GM23248 (cell line): ENCODE data around the gene COL23A1. TPM values are rescaled to one million over a fixed set of nuclear protein-coding genes. Genes with fewer than 3 reads are reported as not detected.
A peak's percentile ranks its signal among the peaks of the same experiment; 100 is the strongest.

Experiments used
- DNase-seq: peaks from one replicate; pipeline ENCODE4 v3.0.0-alpha.2; 2015
- H2AFZ ChIP-seq: fragments of 200-600 bp; sonication (generic); 2 replicates; pipeline ENCODE4 v1.6.1; 2016; ENCODE audit warnings: antibody characterized with exemption
- H3F3A ChIP-seq: fragments of 200-600 bp; sonication (generic); 2 replicates; pipeline ENCODE4 v1.6.1; 2016; ENCODE audit warnings: mild to moderate bottlenecking, antibody characterized with exemption, mixed run types; ENCODE audit not compliant: insufficient read depth
- H3K27ac ChIP-seq: fragments of 200-600 bp; sonication (generic); 2 replicates; pipeline ENCODE4 v1.5.1; 2016; ENCODE audit warnings: mild to moderate bottlenecking
- H3K27me3 ChIP-seq: fragments of 200-600 bp; sonication (generic); replicated peaks from 2 replicates; pipeline ENCODE4 v1.6.1; 2016; ENCODE audit warnings: mild to moderate bottlenecking; ENCODE audit not compliant: insufficient read depth
- H3K36me3 ChIP-seq: fragments of 200-600 bp; sonication (generic); 2 replicates; pipeline ENCODE4 v1.6.1; 2016; ENCODE audit warnings: low read depth, mild to moderate bottlenecking
- H3K4me1 ChIP-seq: fragments of 200-600 bp; sonication (generic); 2 replicates; pipeline ENCODE4 v1.6.1; 2016; ENCODE audit warnings: mild to moderate bottlenecking; ENCODE audit not compliant: insufficient read depth
- H3K4me2 ChIP-seq: fragments of 200-600 bp; sonication (generic); one replicate; pipeline ENCODE4 v1.6.1; 2016; ENCODE audit warnings: mild to moderate bottlenecking; ENCODE audit not compliant: unreplicated experiment
- H3K4me3 ChIP-seq: fragments of 200-600 bp; sonication (generic); 2 replicates; pipeline ENCODE4 v1.5.1; 2016; ENCODE audit warnings: mild to moderate bottlenecking
- H3K79me2 ChIP-seq: fragments of 200-600 bp; sonication (generic); 2 replicates; pipeline ENCODE4 v1.6.1; 2016; ENCODE audit warnings: mild to moderate bottlenecking; ENCODE audit not compliant: insufficient read depth
- H3K9ac ChIP-seq: fragments of 200-600 bp; sonication (generic); 2 replicates; pipeline ENCODE4 v1.6.1; 2016; ENCODE audit warnings: mild to moderate bottlenecking
- H3K9me2 ChIP-seq: fragments of 200-600 bp; sonication (generic); 2 replicates; pipeline ENCODE4 v1.6.1; 2016; ENCODE audit warnings: mixed run types, mild to moderate bottlenecking, moderate library complexity; ENCODE audit not compliant: insufficient read depth
- H3K9me3 ChIP-seq: fragments of 200-600 bp; sonication (generic); one replicate; pipeline ENCODE4 v1.6.1; 2017; ENCODE audit warnings: low read depth
- H4K20me1 ChIP-seq: fragments of 200-600 bp; sonication (generic); 2 replicates; pipeline ENCODE4 v1.6.0; 2016; ENCODE audit not compliant: insufficient read depth
- EZH2 ChIP-seq: fragments of 200-600 bp; sonication (generic); IDR thresholded peaks from 2 replicates; pipeline ENCODE4 v1.6.1; 2018; ENCODE audit warnings: antibody characterized with exemption, mild to moderate bottlenecking; ENCODE audit not compliant: insufficient read depth, poor library complexity, severe bottlenecking
- EZH2phosphoT487 ChIP-seq: fragments of 200-600 bp; sonication (generic); IDR thresholded peaks from 2 replicates; pipeline ENCODE4 v1.6.1; 2018; ENCODE audit warnings: antibody characterized with exemption, moderate library complexity, mild to moderate bottlenecking, low read depth; ENCODE audit not compliant: insufficient read depth
- WGBS, 2 experiments: methylation state at CpG; one replicate each; pipeline ENCODE4 v1.1.6; 2015 to 2017; ENCODE audit warnings: low lambda C conversion rate in 2 of 2, low coverage in 1 of 2; ENCODE audit errors: missing lambda C conversion rate in 2 of 2; 5-methylcytosine and 5-hydroxymethylcytosine counted together
- in situ Hi-C: fragments of 300-500 bp; cut with MboI; formaldehyde crosslinking; loops from 2 replicates; pipeline ENCODE4 v1.15.0; 2020
- polyA plus RNA-seq: library from polyadenylated mRNA; unstranded; fragments of >200 nt; fragmentation: Nextera tagmentation; extraction: Ambion mirVana; gene quantifications from 2 replicates; pipeline ENCODE4 v1.2.1, GENCODE V29; 2016
- total RNA-seq: library from RNA; depleted of rRNA; stranded (reverse); fragments of >200 nt; shearing (Covaris generic); gene quantifications from 2 replicates; pipeline ENCODE4 v1.2.3, GENCODE V29; 2014

The COL23A1 gene
- total and polyA plus RNA-seq, 2 experiments from 2014 or later, result not detected

GRCh38 chr5:178228609-178229008 is 361.6 kb downstream of the COL23A1 start:
- Histone ChIP-seq H2AFZ (no peak overlapping the region), H3K79me2 (peaks cover 39% of the 10 kb centered on the region), H3K4me3 (no peak overlapping the region), H3K9me3 (no peaks in the 10 kb centered on the region), H3K27ac (no peak overlapping the region), H3K4me2 (no peak overlapping the region), H3K9me2 (no peaks in the 10 kb centered on the region), H3F3A (peaks cover 10% of the 10 kb centered on the region; the same call in 1 of the 2 replicates), H3K9ac (no peak overlapping the region), H3K27me3 (no peaks in the 10 kb centered on the region), H3K36me3 (peaks cover 19% of the 10 kb centered on the region; the same call in 1 of the 2 replicates), H3K4me1 (peaks cover 7% of the 10 kb centered on the region), H4K20me1 (no peaks in the 10 kb centered on the region)
- WGBS, 2 experiments, result 80 to 89% methylated on average over 11 of the region's 11 CpGs
- TF ChIP-seq EZH2, result no peak
- no peak for TF ChIP-seq EZH2phosphoT487
- DNase-seq, result no peak
- in situ Hi-C loops, result no loop called here

GRCh38 chr5:178227929-178228328 is 362.3 kb downstream of the COL23A1 start:
- H3K9me2 ChIP-seq, result no peaks in the 10 kb centered on the region
- no peak overlapping the region for H3K4me2 ChIP-seq
- H3K27ac ChIP-seq, result no peak overlapping the region
- H3K36me3 ChIP-seq, result peaks cover 19% of the 10 kb centered on the region; the same call in 1 of the 2 replicates
- no peaks in the 10 kb centered on the region for H3K27me3 ChIP-seq
- peaks cover 7% of the 10 kb centered on the region for H3K4me1 ChIP-seq
- WGBS, 2 experiments, result 48 to 51% methylated on average over 3 of the region's 3 CpGs
- H3F3A ChIP-seq, result peaks cover 3% of the 10 kb centered on the region; the same call in 1 of the 2 replicates
- no peak overlapping the region for H3K9ac ChIP-seq
- TF ChIP-seq EZH2phosphoT487 (no peak), EZH2 (no peak)
- no peaks in the 10 kb centered on the region for H4K20me1 ChIP-seq
- H3K9me3 ChIP-seq, result no peaks in the 10 kb centered on the region
- no peak overlapping the region for H3K4me3 ChIP-seq
- peaks cover 39% of the 10 kb centered on the region for H3K79me2 ChIP-seq
- in situ Hi-C loops, result no loop called here
- no peak overlapping the region for H2AFZ ChIP-seq
- DNase-seq, result no peak

- 87 to 96% methylated on average over 4 of the region's 4 CpGs for WGBS, 2 experiments
- Histone ChIP-seq H3K4me2 (no peak overlapping the region), H3K9me2 (no peaks in the 10 kb centered on the region), H3K4me1 (peaks cover 7% of the 10 kb centered on the region), H3K27ac (no peak overlapping the region), H3F3A (no peaks in the 10 kb centered on the region), H3K4me3 (no peak overlapping the region), H3K9ac (no peak overlapping the region), H3K36me3 (peaks cover 19% of the 10 kb centered on the region; the same call in 1 of the 2 replicates), H4K20me1 (no peaks in the 10 kb centered on the region), H3K79me2 (peaks cover 39% of the 10 kb centered on the region), H2AFZ (no peak overlapping the region), H3K27me3 (no peaks in the 10 kb centered on the region), H3K9me3 (no peaks in the 10 kb centered on the region)
- in situ Hi-C loops, result no loop called here
- peak; percentile 51 for DNase-seq
- TF ChIP-seq EZH2phosphoT487, result no peak
These were observed 363.0 kb downstream of the COL23A1 start for GRCh38 chr5:178227138-178227659.

- Histone ChIP-seq H3K79me2 (peaks cover 20% of the 10 kb centered on the region), H3K36me3 (peaks cover 19% of the 10 kb centered on the region; the same call in 1 of the 2 replicates), H3K9ac (no peak overlapping the region), H3K4me2 (no peak overlapping the region), H3K4me1 (no peaks in the 10 kb centered on the region), H3K9me3 (no peaks in the 10 kb centered on the region), H3K9me2 (no peaks in the 10 kb centered on the region), H2AFZ (no peak overlapping the region), H3K27ac (no peak overlapping the region), H3K4me3 (no peak overlapping the region), H3K27me3 (no peaks in the 10 kb centered on the region), H4K20me1 (no peaks in the 10 kb centered on the region), H3F3A (peaks cover 12% of the 10 kb centered on the region)
- TF ChIP-seq EZH2phosphoT487 (no peak), EZH2 (no peak)
- no peak for DNase-seq
- WGBS, 2 experiments, result 85 to 88% methylated on average over 6 of the region's 6 CpGs
- in situ Hi-C loops, result no loop called here
These were observed 365.0 kb downstream of the COL23A1 start for GRCh38 chr5:178225174-178225573.

- no peak for TF ChIP-seq EZH2phosphoT487
- no peak for TF ChIP-seq EZH2
- Histone ChIP-seq H3K4me3 (no peak overlapping the region), H3K9ac (no peak overlapping the region), H3K79me2 (peaks cover 13% of the 10 kb centered on the region), H3K27ac (no peak overlapping the region), H3K9me3 (no peaks in the 10 kb centered on the region), H3K27me3 (no peaks in the 10 kb centered on the region), H3K4me1 (no peaks in the 10 kb centered on the region), H4K20me1 (no peaks in the 10 kb centered on the region), H3K36me3 (peaks cover 12% of the 10 kb centered on the region; the same call in 1 of the 2 replicates), H3K9me2 (no peaks in the 10 kb centered on the region), H2AFZ (no peak overlapping the region), H3F3A (peaks cover 12% of the 10 kb centered on the region), H3K4me2 (no peak overlapping the region)
- no peak for DNase-seq
- WGBS, 2 experiments, result 83 to 84% methylated on average over 17 of the region's 17 CpGs
- in situ Hi-C loops, result no loop called here
These were observed 365.8 kb downstream of the COL23A1 start for GRCh38 chr5:178224403-178224802.
